GM23248 (cell line): Measurements from ENCODE around the gene WDR88. TPM values are rescaled to one million over a fixed set of nuclear protein-coding genes. Genes with fewer than 3 reads are reported as not detected.

Experiments used
- DNase-seq: peaks from one replicate; pipeline ENCODE4 v3.0.0-alpha.2; 2015
- H2AFZ ChIP-seq: fragments of 200-600 bp; sonication (generic); 2 replicates; pipeline ENCODE4 v1.6.1; 2016; ENCODE audit warnings: antibody characterized with exemption
- H3F3A ChIP-seq: fragments of 200-600 bp; sonication (generic); 2 replicates; pipeline ENCODE4 v1.6.1; 2016; ENCODE audit warnings: mild to moderate bottlenecking, antibody characterized with exemption, mixed run types; ENCODE audit not compliant: insufficient read depth
- H3K27ac ChIP-seq: fragments of 200-600 bp; sonication (generic); 2 replicates; pipeline ENCODE4 v1.5.1; 2016; ENCODE audit warnings: mild to moderate bottlenecking
- H3K27me3 ChIP-seq: fragments of 200-600 bp; sonication (generic); replicated peaks from 2 replicates; pipeline ENCODE4 v1.6.1; 2016; ENCODE audit warnings: mild to moderate bottlenecking; ENCODE audit not compliant: insufficient read depth
- H3K36me3 ChIP-seq: fragments of 200-600 bp; sonication (generic); 2 replicates; pipeline ENCODE4 v1.6.1; 2016; ENCODE audit warnings: low read depth, mild to moderate bottlenecking
- H3K4me1 ChIP-seq: fragments of 200-600 bp; sonication (generic); 2 replicates; pipeline ENCODE4 v1.6.1; 2016; ENCODE audit warnings: mild to moderate bottlenecking; ENCODE audit not compliant: insufficient read depth
- H3K4me2 ChIP-seq: fragments of 200-600 bp; sonication (generic); one replicate; pipeline ENCODE4 v1.6.1; 2016; ENCODE audit warnings: mild to moderate bottlenecking; ENCODE audit not compliant: unreplicated experiment
- H3K4me3 ChIP-seq: fragments of 200-600 bp; sonication (generic); 2 replicates; pipeline ENCODE4 v1.5.1; 2016; ENCODE audit warnings: mild to moderate bottlenecking
- H3K79me2 ChIP-seq: fragments of 200-600 bp; sonication (generic); 2 replicates; pipeline ENCODE4 v1.6.1; 2016; ENCODE audit warnings: mild to moderate bottlenecking; ENCODE audit not compliant: insufficient read depth
- H3K9ac ChIP-seq: fragments of 200-600 bp; sonication (generic); 2 replicates; pipeline ENCODE4 v1.6.1; 2016; ENCODE audit warnings: mild to moderate bottlenecking
- H3K9me2 ChIP-seq: fragments of 200-600 bp; sonication (generic); 2 replicates; pipeline ENCODE4 v1.6.1; 2016; ENCODE audit warnings: mixed run types, mild to moderate bottlenecking, moderate library complexity; ENCODE audit not compliant: insufficient read depth
- H3K9me3 ChIP-seq: fragments of 200-600 bp; sonication (generic); one replicate; pipeline ENCODE4 v1.6.1; 2017; ENCODE audit warnings: low read depth
- H4K20me1 ChIP-seq: fragments of 200-600 bp; sonication (generic); 2 replicates; pipeline ENCODE4 v1.6.0; 2016; ENCODE audit not compliant: insufficient read depth
- EZH2 ChIP-seq: fragments of 200-600 bp; sonication (generic); IDR thresholded peaks from 2 replicates; pipeline ENCODE4 v1.6.1; 2018; ENCODE audit warnings: antibody characterized with exemption, mild to moderate bottlenecking; ENCODE audit not compliant: insufficient read depth, poor library complexity, severe bottlenecking
- EZH2phosphoT487 ChIP-seq: fragments of 200-600 bp; sonication (generic); IDR thresholded peaks from 2 replicates; pipeline ENCODE4 v1.6.1; 2018; ENCODE audit warnings: antibody characterized with exemption, moderate library complexity, mild to moderate bottlenecking, low read depth; ENCODE audit not compliant: insufficient read depth
- WGBS, 2 experiments: methylation state at CpG; one replicate each; pipeline ENCODE4 v1.1.6; 2015 to 2017; ENCODE audit warnings: low lambda C conversion rate in 2 of 2, low coverage in 1 of 2; ENCODE audit errors: missing lambda C conversion rate in 2 of 2; 5-methylcytosine and 5-hydroxymethylcytosine counted together
- in situ Hi-C: fragments of 300-500 bp; cut with MboI; formaldehyde crosslinking; loops from 2 replicates; pipeline ENCODE4 v1.15.0; 2020
- polyA plus RNA-seq: library from polyadenylated mRNA; unstranded; fragments of >200 nt; fragmentation: Nextera tagmentation; extraction: Ambion mirVana; gene quantifications from 2 replicates; pipeline ENCODE4 v1.2.1, GENCODE V29; 2016
- total RNA-seq: library from RNA; depleted of rRNA; stranded (reverse); fragments of >200 nt; shearing (Covaris generic); gene quantifications from 2 replicates; pipeline ENCODE4 v1.2.3, GENCODE V29; 2014

Gene WDR88
- total and polyA plus RNA-seq, 2 experiments from 2014 or later = 0.10 TPM; not detected in 1

GRCh38 chr19:33110137-33110910 is 21.6 kb upstream of the WDR88 start:
- Histone ChIP-seq H3F3A (no peaks in the 10 kb centered on the region), H3K4me1 (no peaks in the 10 kb centered on the region), H3K27me3 (no peaks in the 10 kb centered on the region), H3K4me3 (no peak overlapping the region), H3K4me2 (no peak overlapping the region), H3K9ac (no peak overlapping the region), H3K79me2 (no peaks in the 10 kb centered on the region), H3K36me3 (peaks cover 21% of the 10 kb centered on the region), H4K20me1 (no peaks in the 10 kb centered on the region), H3K9me3 (no peaks in the 10 kb centered on the region), H2AFZ (no peak overlapping the region), H3K9me2 (no peaks in the 10 kb centered on the region), H3K27ac (no peak overlapping the region)
- peak; percentile 16 for DNase-seq
- TF ChIP-seq EZH2phosphoT487 (no peak), EZH2 (no peak)
- in situ Hi-C loops = loop anchor here (10.0 kb wide), 1 partner anchor 136 kb away; the partner anchor contains the start of genes CEP89 and FAAP24
- 76 to 81% methylated on average over 9 of the region's 9 CpGs for WGBS, 2 experiments

- Histone ChIP-seq H3F3A (no peaks in the 10 kb centered on the region), H2AFZ (no peak overlapping the region), H3K36me3 (peaks cover 22% of the 10 kb centered on the region), H3K4me3 (no peak overlapping the region), H3K27me3 (no peaks in the 10 kb centered on the region), H4K20me1 (no peaks in the 10 kb centered on the region), H3K4me1 (no peaks in the 10 kb centered on the region), H3K27ac (no peak overlapping the region), H3K9me3 (no peaks in the 10 kb centered on the region), H3K79me2 (no peaks in the 10 kb centered on the region), H3K9me2 (no peaks in the 10 kb centered on the region), H3K4me2 (no peak overlapping the region), H3K9ac (no peak overlapping the region)
- DNase-seq = no peak
- WGBS, 2 experiments = 94% methylated on average over 11 of the region's 11 CpGs
- in situ Hi-C loops = loop anchor here (10.0 kb wide), 1 partner anchor 137 kb away; the partner anchor contains the start of genes CEP89 and FAAP24
- no peak for TF ChIP-seq EZH2phosphoT487
- no peak for TF ChIP-seq EZH2
These were observed 20.3 kb upstream of the WDR88 start for GRCh38 chr19:33111587-33111986.

GRCh38 chr19:33114312-33114711 is 17.6 kb upstream of the WDR88 start:
- TF ChIP-seq EZH2phosphoT487 = no peak
- TF ChIP-seq EZH2 = no peak
- Histone ChIP-seq H2AFZ (no peak overlapping the region), H3K79me2 (no peaks in the 10 kb centered on the region), H3K27me3 (no peaks in the 10 kb centered on the region), H3F3A (no peaks in the 10 kb centered on the region), H3K4me2 (no peak overlapping the region), H3K4me3 (no peak overlapping the region), H3K4me1 (no peaks in the 10 kb centered on the region), H3K9me3 (no peaks in the 10 kb centered on the region), H3K36me3 (peaks cover 15% of the 10 kb centered on the region), H3K27ac (no peak overlapping the region), H4K20me1 (no peaks in the 10 kb centered on the region), H3K9ac (no peak overlapping the region), H3K9me2 (no peaks in the 10 kb centered on the region)
- in situ Hi-C loops = loop anchor here (10.0 kb wide), 1 partner anchor 140 kb away; the partner anchor contains the start of genes CEP89 and FAAP24
- no peak for DNase-seq
- 80 to 86% methylated on average over 4 of the region's 4 CpGs for WGBS, 2 experiments

- Histone ChIP-seq H4K20me1 (no peaks in the 10 kb centered on the region), H3K36me3 (peaks cover 10% of the 10 kb centered on the region), H3K9me2 (no peaks in the 10 kb centered on the region), H3K9ac (no peak overlapping the region), H3K27ac (no peak overlapping the region), H3K4me3 (no peak overlapping the region), H3K9me3 (no peaks in the 10 kb centered on the region), H3K4me2 (no peak overlapping the region), H3K27me3 (no peaks in the 10 kb centered on the region), H2AFZ (no peak overlapping the region), H3F3A (no peaks in the 10 kb centered on the region), H3K79me2 (no peaks in the 10 kb centered on the region), H3K4me1 (no peaks in the 10 kb centered on the region)
- no peak for DNase-seq
- in situ Hi-C loops = loop anchor here (10.0 kb wide), 1 partner anchor 143 kb away; the partner anchor contains the start of genes CEP89 and FAAP24
- TF ChIP-seq EZH2phosphoT487 (no peak), EZH2 (no peak)
- WGBS, 2 experiments = 94 to 97% methylated on average over 8 of the region's 8 CpGs
These were observed 14.4 kb upstream of the WDR88 start for GRCh38 chr19:33117501-33117900.
